Osteoblast (primary cell): Measurements from ENCODE around the gene CTTNBP2. TPM values are rescaled to one million over a fixed set of nuclear protein-coding genes. Genes with fewer than 3 reads are reported as not detected.

Experiments used
- DNase-seq: peaks from one replicate; pipeline ENCODE4 v3.0.0; 2011; ENCODE audit warnings: low spot score, mixed read lengths; ENCODE audit not compliant: insufficient read length; ENCODE audit errors: missing footprints
- H2AFZ ChIP-seq: 2 replicates; pipeline ENCODE4 v1.6.0; 2011; ENCODE audit warnings: mild to moderate bottlenecking, low read length
- H3K27ac ChIP-seq: 2 replicates; pipeline ENCODE4 v1.5.1; 2011; ENCODE audit warnings: mild to moderate bottlenecking, low read depth, low read length, moderate library complexity
- H3K27me3 ChIP-seq: 2 replicates; pipeline ENCODE4 v1.6.0; 2012; ENCODE audit warnings: mild to moderate bottlenecking, control low read depth, inconsistent platforms, low read length, moderate library complexity; ENCODE audit not compliant: insufficient read depth
- H3K36me3 ChIP-seq: 2 replicates; pipeline ENCODE4 v1.5.1; 2011; ENCODE audit warnings: mild to moderate bottlenecking, low read length, control low read depth, moderate library complexity; ENCODE audit not compliant: insufficient read depth
- H3K4me1 ChIP-seq: 2 replicates; pipeline ENCODE4 v1.5.1; 2011; ENCODE audit warnings: mild to moderate bottlenecking, low read length, control low read depth, moderate library complexity; ENCODE audit not compliant: insufficient read depth
- H3K4me2 ChIP-seq: 2 replicates; pipeline ENCODE4 v1.6.0; 2011; ENCODE audit warnings: mild to moderate bottlenecking, low read length; ENCODE audit not compliant: insufficient read depth
- H3K4me3 ChIP-seq: fragments of 200-600 bp; sonication (generic); 3 replicates; pipeline ENCODE4 v1.5.1; 2012; ENCODE audit warnings: mild to moderate bottlenecking, low read length, inconsistent platforms; ENCODE audit not compliant: insufficient read depth
- H3K79me2 ChIP-seq: 2 replicates; pipeline ENCODE4 v1.6.0; 2012; ENCODE audit warnings: mild to moderate bottlenecking, low read length, control low read depth, inconsistent platforms; ENCODE audit not compliant: insufficient read depth
- H3K9me3 ChIP-seq: 2 replicates; pipeline ENCODE4 v1.5.1; 2011; ENCODE audit warnings: low read depth, low read length, control low read depth
- H4K20me1 ChIP-seq: 2 replicates; pipeline ENCODE4 v1.6.0; 2012; ENCODE audit warnings: mild to moderate bottlenecking, low read length, control low read depth; ENCODE audit not compliant: insufficient read depth
- CTCF ChIP-seq: IDR thresholded peaks from 2 replicates; pipeline ENCODE4 v1.5.1; 2011; ENCODE audit warnings: mild to moderate bottlenecking, low read depth, low read length, moderate library complexity; ENCODE audit errors: extremely low read depth
- total RNA-seq: library from RNA; depleted of rRNA; stranded (reverse); fragments of >200 nt; gene quantifications from 2 replicates; pipeline ENCODE4 v1.2.3, GENCODE V29; 2012

Gene CTTNBP2
- total RNA-seq, 1 donor, result 1.1 TPM

GRCh38 chr7:117682681-117683385 lies 190.4 kb downstream of the CTTNBP2 start:
- no peak overlapping the region for H3K27ac ChIP-seq
- TF ChIP-seq CTCF, result no peak
- no peak overlapping the region for H3K4me3 ChIP-seq
- no peak overlapping the region for H3K4me2 ChIP-seq
- H3K79me2 ChIP-seq, result no peaks in the 10 kb centered on the region
- no peaks in the 10 kb centered on the region for H4K20me1 ChIP-seq
- no peaks in the 10 kb centered on the region for H3K4me1 ChIP-seq
- no peaks in the 10 kb centered on the region for H3K36me3 ChIP-seq
- H2AFZ ChIP-seq, result no peak overlapping the region
- DNase-seq, result no peak
- no peaks in the 10 kb centered on the region for H3K27me3 ChIP-seq
- no peaks in the 10 kb centered on the region for H3K9me3 ChIP-seq

- DNase-seq, result no peak
Observed at GRCh38 chr7:117679120-117679519, 194.1 kb downstream of the CTTNBP2 start.

GRCh38 chr7:117675497-117676435 lies 197.5 kb downstream of the CTTNBP2 start:
- DNase-seq, result no peak
- Histone ChIP-seq H3K4me2 (no peak overlapping the region), H2AFZ (no peak overlapping the region), H3K79me2 (no peaks in the 10 kb centered on the region), H3K27me3 (no peaks in the 10 kb centered on the region), H3K27ac (no peak overlapping the region), H3K9me3 (no peaks in the 10 kb centered on the region), H3K4me3 (no peak overlapping the region), H3K36me3 (no peaks in the 10 kb centered on the region), H3K4me1 (no peaks in the 10 kb centered on the region), H4K20me1 (no peaks in the 10 kb centered on the region)
- TF ChIP-seq CTCF, result no peak

More at GRCh38 chr7:117679120-117679519, 194.1 kb downstream of the CTTNBP2 start:
- no peaks in the 10 kb centered on the region for H3K36me3 ChIP-seq
- H4K20me1 ChIP-seq, result no peaks in the 10 kb centered on the region
- no peaks in the 10 kb centered on the region for H3K79me2 ChIP-seq
- no peaks in the 10 kb centered on the region for H3K9me3 ChIP-seq
- H3K27ac ChIP-seq, result no peak overlapping the region
- H2AFZ ChIP-seq, result no peak overlapping the region
- no peak for TF ChIP-seq CTCF
- H3K4me3 ChIP-seq, result no peak overlapping the region
- no peak overlapping the region for H3K4me2 ChIP-seq
- no peaks in the 10 kb centered on the region for H3K27me3 ChIP-seq
- no peaks in the 10 kb centered on the region for H3K4me1 ChIP-seq

GRCh38 chr7:117674617-117675016 lies 198.6 kb downstream of the CTTNBP2 start:
- H3K36me3 ChIP-seq, result no peaks in the 10 kb centered on the region
- no peaks in the 10 kb centered on the region for H3K79me2 ChIP-seq
- H3K4me1 ChIP-seq, result no peaks in the 10 kb centered on the region
- H2AFZ ChIP-seq, result no peak overlapping the region
- H4K20me1 ChIP-seq, result no peaks in the 10 kb centered on the region
- H3K4me2 ChIP-seq, result no peak overlapping the region
- no peak for DNase-seq
- H3K27me3 ChIP-seq, result no peaks in the 10 kb centered on the region
- H3K9me3 ChIP-seq, result no peaks in the 10 kb centered on the region
- H3K27ac ChIP-seq, result no peak overlapping the region
- TF ChIP-seq CTCF, result no peak
- no peak overlapping the region for H3K4me3 ChIP-seq
